Measurements from ENCODE around the gene CEMIP. TPM values are rescaled to one million over a fixed set of nuclear protein-coding genes. Genes with fewer than 3 reads are reported as not detected.

The CEMIP gene
- total and polyA plus RNA-seq, 2 experiments from 2014 or later: 2.3 to 4.4 TPM

DNA sequence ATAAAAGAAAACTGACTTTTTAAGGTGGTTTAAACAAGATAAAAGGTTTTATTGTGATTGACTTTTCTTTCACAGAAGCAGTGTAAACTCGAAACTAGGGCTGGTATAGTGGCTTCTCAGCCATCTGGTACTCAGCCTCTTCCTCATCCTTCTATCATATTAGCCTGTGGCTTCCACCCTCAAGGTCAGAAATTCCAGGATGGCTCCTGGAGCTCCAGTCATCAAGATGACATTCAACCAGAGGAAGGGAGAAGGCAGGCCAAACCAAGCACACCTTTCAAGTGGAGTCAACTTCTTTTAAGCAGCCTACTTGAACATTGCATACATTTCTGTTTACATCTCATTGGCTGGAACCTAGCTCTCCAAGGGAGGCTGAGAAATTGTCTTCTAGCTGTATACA lies 211.8 kb downstream of the CEMIP start:
- no peak overlapping the region for H3K27ac ChIP-seq
- no peaks in the 10 kb centered on the region for H3K36me3 ChIP-seq (replicated peaks; ENCODE audit: insufficient read depth, low read depth)
- H4K20me1 ChIP-seq (ENCODE audit: insufficient read depth, poor library complexity, severe bottlenecking): peaks cover 9% of the 10 kb centered on the region
- H3K9me3 ChIP-seq (ENCODE audit: low read depth): no peaks in the 10 kb centered on the region
- peaks cover 10% of the 10 kb centered on the region for H3K4me1 ChIP-seq (ENCODE audit: insufficient read depth)
- WGBS (ENCODE audit: low lambda C conversion rate, missing lambda C conversion rate): 63% methylated on average over 1 of the region's 1 CpG
- H3K4me3 ChIP-seq: no peak overlapping the region
- no peak overlapping the region for H2AFZ ChIP-seq
- no peak for DNase-seq (ENCODE audit: low spot score)
- no peaks in the 10 kb centered on the region for H3K27me3 ChIP-seq
- TF ChIP-seq EZH2phosphoT487 (IDR thresholded peaks at IDR 0.05; ENCODE audit: low read depth, severe bottlenecking, unreplicated experiment) (no peak), EZH2 (IDR thresholded peaks at IDR 0.05; ENCODE audit: borderline replicate concordance) (no peak)
- TF ChIP-seq, protein P1, sequence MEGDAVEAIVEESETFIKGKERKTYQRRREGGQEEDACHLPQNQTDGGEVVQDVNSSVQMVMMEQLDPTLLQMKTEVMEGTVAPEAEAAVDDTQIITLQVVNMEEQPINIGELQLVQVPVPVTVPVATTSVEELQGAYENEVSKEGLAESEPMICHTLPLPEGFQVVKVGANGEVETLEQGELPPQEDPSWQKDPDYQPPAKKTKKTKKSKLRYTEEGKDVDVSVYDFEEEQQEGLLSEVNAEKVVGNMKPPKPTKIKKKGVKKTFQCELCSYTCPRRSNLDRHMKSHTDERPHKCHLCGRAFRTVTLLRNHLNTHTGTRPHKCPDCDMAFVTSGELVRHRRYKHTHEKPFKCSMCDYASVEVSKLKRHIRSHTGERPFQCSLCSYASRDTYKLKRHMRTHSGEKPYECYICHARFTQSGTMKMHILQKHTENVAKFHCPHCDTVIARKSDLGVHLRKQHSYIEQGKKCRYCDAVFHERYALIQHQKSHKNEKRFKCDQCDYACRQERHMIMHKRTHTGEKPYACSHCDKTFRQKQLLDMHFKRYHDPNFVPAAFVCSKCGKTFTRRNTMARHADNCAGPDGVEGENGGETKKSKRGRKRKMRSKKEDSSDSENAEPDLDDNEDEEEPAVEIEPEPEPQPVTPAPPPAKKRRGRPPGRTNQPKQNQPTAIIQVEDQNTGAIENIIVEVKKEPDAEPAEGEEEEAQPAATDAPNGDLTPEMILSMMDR (IDR thresholded peaks at IDR 0.05; ENCODE audit: poor library complexity): no peak
- no peak overlapping the region for H3K4me2 ChIP-seq
- no peaks in the 10 kb centered on the region for H3K9me2 ChIP-seq (replicated peaks; ENCODE audit: insufficient read depth)
- peaks cover 35% of the 10 kb centered on the region for H3K79me2 ChIP-seq

DNA sequence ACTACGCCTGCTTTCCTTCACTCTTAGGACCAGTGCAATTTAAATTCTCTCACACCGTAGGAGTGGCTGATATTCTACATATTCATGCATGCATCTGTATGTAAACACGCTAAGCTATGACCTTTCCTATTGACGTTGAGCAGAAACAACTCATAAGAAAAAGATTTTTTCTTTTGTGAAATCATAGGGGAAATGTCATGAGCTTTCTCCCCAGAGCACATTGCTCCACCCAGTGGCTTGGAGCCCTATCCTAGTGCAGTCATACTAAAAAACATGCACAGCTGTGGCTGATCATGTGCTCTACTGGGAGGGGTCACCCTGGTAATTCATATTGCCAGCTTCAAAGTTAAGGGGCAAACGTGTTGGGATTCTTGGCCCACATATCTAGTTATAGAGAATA lies 212.3 kb downstream of the CEMIP start:
- no peak for TF ChIP-seq EZH2 (IDR thresholded peaks at IDR 0.05; ENCODE audit: borderline replicate concordance)
- no peak for TF ChIP-seq EZH2phosphoT487 (IDR thresholded peaks at IDR 0.05; ENCODE audit: low read depth, severe bottlenecking, unreplicated experiment)
- TF ChIP-seq, protein P1 (IDR thresholded peaks at IDR 0.05; ENCODE audit: poor library complexity): no peak
- 87% methylated on average over 5 of the region's 5 CpGs for WGBS (ENCODE audit: low lambda C conversion rate, missing lambda C conversion rate)
- H3K9me3 ChIP-seq (ENCODE audit: low read depth): no peaks in the 10 kb centered on the region
- no peak overlapping the region for H3K27ac ChIP-seq
- H3K9me2 ChIP-seq (replicated peaks; ENCODE audit: insufficient read depth): no peaks in the 10 kb centered on the region
- peaks cover 10% of the 10 kb centered on the region for H3K4me1 ChIP-seq (ENCODE audit: insufficient read depth)
- H4K20me1 ChIP-seq (ENCODE audit: insufficient read depth, poor library complexity, severe bottlenecking): peaks cover 9% of the 10 kb centered on the region
- H3K36me3 ChIP-seq (replicated peaks; ENCODE audit: insufficient read depth, low read depth): no peaks in the 10 kb centered on the region
- H3K4me2 ChIP-seq: no peak overlapping the region
- no peak overlapping the region for H2AFZ ChIP-seq
- no peaks in the 10 kb centered on the region for H3K27me3 ChIP-seq
- no peak overlapping the region for H3K4me3 ChIP-seq
- no peak for DNase-seq (ENCODE audit: low spot score)
- H3K79me2 ChIP-seq: peaks cover 31% of the 10 kb centered on the region

DNA sequence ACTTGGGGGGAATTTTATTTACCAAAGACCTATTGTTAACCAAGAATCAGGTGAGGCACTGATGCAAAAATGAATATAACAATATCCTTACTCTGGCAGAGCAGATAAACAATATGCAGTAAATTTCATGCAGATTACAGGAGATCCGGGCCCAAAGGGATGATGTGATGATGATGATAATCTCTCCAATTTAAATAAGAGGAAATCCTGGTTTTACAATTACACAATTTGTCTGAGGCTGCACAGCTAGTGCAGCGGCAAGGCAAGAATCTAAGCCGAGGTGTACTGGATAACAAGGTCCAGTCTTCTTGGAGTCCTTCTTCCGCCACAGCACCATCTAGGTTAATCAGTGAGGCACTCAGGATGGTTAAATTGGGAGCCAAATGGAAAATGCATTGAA lies 212.8 kb downstream of the CEMIP start:
- H3K27ac ChIP-seq: no peak overlapping the region
- 95% methylated on average over 4 of the region's 4 CpGs for WGBS (ENCODE audit: low lambda C conversion rate, missing lambda C conversion rate)

More for the DNA sequence above, 212.8 kb downstream of the CEMIP start:
- Histone ChIP-seq H3K9me2 (replicated peaks; ENCODE audit: insufficient read depth) (no peaks in the 10 kb centered on the region), H3K27me3 (no peaks in the 10 kb centered on the region), H3K9me3 (ENCODE audit: low read depth) (no peaks in the 10 kb centered on the region), H3K36me3 (replicated peaks; ENCODE audit: insufficient read depth, low read depth) (no peaks in the 10 kb centered on the region), H3K79me2 (peaks cover 25% of the 10 kb centered on the region), H3K4me2 (no peak overlapping the region), H3K4me1 (ENCODE audit: insufficient read depth) (peaks cover 10% of the 10 kb centered on the region), H2AFZ (no peak overlapping the region), H3K4me3 (no peak overlapping the region), H4K20me1 (ENCODE audit: insufficient read depth, poor library complexity, severe bottlenecking) (peaks cover 7% of the 10 kb centered on the region)
- no peak for DNase-seq (ENCODE audit: low spot score)
- TF ChIP-seq EZH2 (IDR thresholded peaks at IDR 0.05; ENCODE audit: borderline replicate concordance) (no peak), EZH2phosphoT487 (IDR thresholded peaks at IDR 0.05; ENCODE audit: low read depth, severe bottlenecking, unreplicated experiment) (no peak)
- TF ChIP-seq, protein P1 (IDR thresholded peaks at IDR 0.05; ENCODE audit: poor library complexity): no peak
